Uterus (tissue), 4 donors: Measurements from ENCODE around the gene PCDHB10. TPM values are rescaled to one million over a fixed set of nuclear protein-coding genes. Genes with fewer than 3 reads are reported as not detected.
"Not testable (repeated sequence)": the region's sequence is repeated elsewhere in the genome, so short reads cannot be mapped to it uniquely, and the experiment has no call there.

Experiments used
- DNase-seq, 2 donors: peaks; one replicate each; pipeline ENCODE4 v3.0.0-alpha.2; 2019 to 2020
- H3K27ac ChIP-seq, 2 donors: fragments of 200-600 bp; sonication (generic); 1 replicate in 1 of 2; 2 replicates in 1 of 2; pipeline ENCODE4 v1.5.1; 2016 to 2018
- H3K27me3 ChIP-seq, 2 donors: fragments of 200-600 bp; sonication (generic); one replicate each; pipeline ENCODE4 v1.5.1; 2018 to 2019; ENCODE audit warnings: control low read depth in 1 of 2
- H3K36me3 ChIP-seq, 2 donors: fragments of 200-600 bp; sonication (generic); one replicate each; pipeline ENCODE4 v1.5.1; 2019; ENCODE audit warnings: control low read depth in 1 of 2
- H3K4me1 ChIP-seq, 2 donors: fragments of 200-600 bp; sonication (generic); one replicate each; pipeline ENCODE4 v1.5.1; 2018 to 2019; ENCODE audit warnings: control low read depth in 1 of 2
- H3K4me3 ChIP-seq, 2 donors: fragments of 200-600 bp; sonication (generic); 1 replicate in 1 of 2; 2 replicates in 1 of 2; pipeline ENCODE4 v1.5.1; 2018 to 2019; ENCODE audit warnings: mild to moderate bottlenecking in 1 of 2
- H3K9me3 ChIP-seq, 2 donors: fragments of 200-600 bp; sonication (generic); one replicate each; pipeline ENCODE4 v1.5.1; 2019; ENCODE audit warnings: control low read depth in 1 of 2
- POLR2A ChIP-seq, 2 donors: fragments of 450-650 bp; IDR thresholded peaks; one replicate each; pipeline ENCODE4 v1.6.1; 2016; ENCODE audit warnings: antibody characterized with exemption in 2 of 2, mild to moderate bottlenecking in 1 of 2, moderate library complexity in 1 of 2
- intact Hi-C: fragments of 100-400 bp; cut with DNase I; formaldehyde crosslinking; loops from one replicate; pipeline ENCODE4 v1.15.1; 2023; ENCODE audit warnings: low total_unique reads
- total RNA-seq, 4 donors: library from RNA; depleted of rRNA in 3 of 4; stranded (reverse); fragments of >200 nt in 3 of 4; gene quantifications; one replicate each; pipeline versions ENCODE4 v1.1.0 to v1.2.4, GENCODE V29; 2014 to 2023
- TF ChIP-seq, protein P1 (sequence below), 4 experiments: fragments of 200-600 bp in 2 of 4; fragments of 450-650 bp in 2 of 4; sonication (generic) in 2 of 4; IDR thresholded peaks; one replicate each; pipeline ENCODE4 v1.5.1; 2016 to 2019; ENCODE audit warnings: antibody characterized with exemption in 4 of 4, mild to moderate bottlenecking in 2 of 4, moderate library complexity in 1 of 4
- donor health status: DM: yes; HTN: yes; CAD: no.

Gene PCDHB10
- total RNA-seq, 4 donors from 2014 or later = 2.6 to 8.3 (median 4.7) TPM

DNA sequence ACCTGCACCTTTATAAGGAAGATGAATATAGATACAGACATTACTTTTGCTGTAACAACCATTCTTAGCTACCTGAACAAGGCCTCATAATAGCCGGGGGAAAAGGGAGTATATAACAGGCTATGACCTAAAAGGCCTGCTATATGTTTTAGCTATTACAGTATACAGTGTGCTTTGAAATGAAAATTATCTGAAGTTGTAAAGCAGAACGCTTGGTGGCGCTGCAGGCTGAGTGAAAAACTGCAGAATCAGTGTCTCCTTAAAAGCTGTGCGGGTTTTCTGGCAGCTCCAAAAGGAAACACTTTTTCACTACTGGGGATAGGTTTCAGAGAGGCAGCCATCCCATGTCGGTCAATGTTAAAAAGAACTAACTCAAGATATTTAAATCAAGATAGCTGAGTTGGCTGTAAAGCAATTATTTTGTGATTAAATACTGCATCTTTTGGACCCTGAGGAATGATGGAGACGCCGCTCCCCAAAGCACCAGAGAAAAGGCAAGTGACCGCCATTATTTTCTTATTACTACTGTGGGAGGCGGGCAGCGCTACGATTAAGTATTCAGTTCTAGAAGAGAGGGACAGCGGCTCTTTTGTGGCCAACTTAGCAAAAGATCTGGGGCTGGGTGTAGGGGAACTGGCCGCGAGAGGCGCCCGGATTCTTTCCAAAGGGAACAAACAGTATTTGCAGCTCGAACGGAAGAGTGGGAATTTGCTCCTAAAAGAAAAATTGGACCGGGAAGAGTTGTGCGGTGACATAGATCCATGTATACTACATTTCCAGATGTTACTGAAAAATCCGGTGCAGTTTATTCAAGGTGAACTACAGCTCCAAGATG lies 36.4 kb upstream of the PCDHB10 start:
- Histone ChIP-seq H3K27ac (no peak overlapping the region), H3K9me3 (peaks cover 0 to 53% of the 10 kb centered on the region in 2 donors), H3K4me3 (no peak overlapping the region), H3K27me3 (no peaks in the 10 kb centered on the region), H3K36me3 (no peaks in the 10 kb centered on the region), H3K4me1 (no peaks in the 10 kb centered on the region)
- DNase-seq = no peak
- no peak for TF ChIP-seq POLR2A (IDR thresholded peaks at IDR 0.05)
- TF ChIP-seq, protein P1, sequence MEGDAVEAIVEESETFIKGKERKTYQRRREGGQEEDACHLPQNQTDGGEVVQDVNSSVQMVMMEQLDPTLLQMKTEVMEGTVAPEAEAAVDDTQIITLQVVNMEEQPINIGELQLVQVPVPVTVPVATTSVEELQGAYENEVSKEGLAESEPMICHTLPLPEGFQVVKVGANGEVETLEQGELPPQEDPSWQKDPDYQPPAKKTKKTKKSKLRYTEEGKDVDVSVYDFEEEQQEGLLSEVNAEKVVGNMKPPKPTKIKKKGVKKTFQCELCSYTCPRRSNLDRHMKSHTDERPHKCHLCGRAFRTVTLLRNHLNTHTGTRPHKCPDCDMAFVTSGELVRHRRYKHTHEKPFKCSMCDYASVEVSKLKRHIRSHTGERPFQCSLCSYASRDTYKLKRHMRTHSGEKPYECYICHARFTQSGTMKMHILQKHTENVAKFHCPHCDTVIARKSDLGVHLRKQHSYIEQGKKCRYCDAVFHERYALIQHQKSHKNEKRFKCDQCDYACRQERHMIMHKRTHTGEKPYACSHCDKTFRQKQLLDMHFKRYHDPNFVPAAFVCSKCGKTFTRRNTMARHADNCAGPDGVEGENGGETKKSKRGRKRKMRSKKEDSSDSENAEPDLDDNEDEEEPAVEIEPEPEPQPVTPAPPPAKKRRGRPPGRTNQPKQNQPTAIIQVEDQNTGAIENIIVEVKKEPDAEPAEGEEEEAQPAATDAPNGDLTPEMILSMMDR (IDR thresholded peaks at IDR 0.05) = no peak
- intact Hi-C loops = no loop called here

DNA sequence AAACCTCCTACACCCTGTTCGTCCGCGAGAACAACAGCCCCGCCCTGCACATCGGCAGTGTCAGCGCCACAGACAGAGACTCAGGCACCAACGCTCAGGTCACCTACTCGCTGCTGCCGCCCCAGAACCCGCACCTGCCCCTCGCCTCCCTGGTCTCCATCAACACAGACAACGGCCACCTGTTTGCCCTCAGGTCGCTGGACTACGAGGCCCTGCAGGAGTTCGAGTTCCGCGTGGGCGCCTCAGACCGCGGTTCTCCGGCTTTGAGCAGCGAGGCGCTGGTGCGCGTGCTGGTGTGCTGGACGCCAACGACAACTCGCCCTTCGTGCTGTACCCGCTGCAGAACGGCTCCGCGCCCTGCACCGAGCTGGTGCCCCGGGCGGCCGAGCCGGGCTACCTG lies 34.8 kb upstream of the PCDHB10 start:
- H3K4me3 ChIP-seq, H3K36me3 ChIP-seq, H3K27ac ChIP-seq, DNase-seq, intact Hi-C loops, H3K27me3 ChIP-seq, H3K4me1 ChIP-seq: not testable (repeated sequence)
- H3K9me3 ChIP-seq = peaks cover 0 to 44% of the 10 kb centered on the region in 2 donors

DNA sequence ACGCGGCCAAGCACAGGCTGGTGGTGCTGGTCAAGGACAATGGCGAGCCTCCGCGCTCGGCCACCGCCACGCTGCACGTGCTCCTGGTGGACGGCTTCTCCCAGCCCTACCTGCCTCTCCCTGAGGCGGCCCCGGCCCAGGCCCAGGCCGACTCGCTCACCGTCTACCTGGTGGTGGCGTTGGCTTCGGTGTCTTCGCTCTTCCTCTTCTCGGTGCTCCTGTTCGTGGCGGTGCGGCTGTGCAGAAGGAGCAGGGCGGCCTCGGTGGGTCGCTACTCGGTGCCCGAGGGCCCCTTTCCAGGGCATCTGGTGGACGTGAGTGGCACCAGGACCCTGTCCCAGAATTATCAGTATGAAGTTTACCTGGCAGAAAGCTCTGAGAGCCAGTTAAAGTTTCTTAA lies 34.3 kb upstream of the PCDHB10 start:
- DNase-seq, H3K27me3 ChIP-seq, H3K4me1 ChIP-seq, H3K36me3 ChIP-seq, H3K27ac ChIP-seq, H3K4me3 ChIP-seq, intact Hi-C loops: not testable (repeated sequence)
- H3K9me3 ChIP-seq = peaks cover 0 to 40% of the 10 kb centered on the region in 2 donors

DNA sequence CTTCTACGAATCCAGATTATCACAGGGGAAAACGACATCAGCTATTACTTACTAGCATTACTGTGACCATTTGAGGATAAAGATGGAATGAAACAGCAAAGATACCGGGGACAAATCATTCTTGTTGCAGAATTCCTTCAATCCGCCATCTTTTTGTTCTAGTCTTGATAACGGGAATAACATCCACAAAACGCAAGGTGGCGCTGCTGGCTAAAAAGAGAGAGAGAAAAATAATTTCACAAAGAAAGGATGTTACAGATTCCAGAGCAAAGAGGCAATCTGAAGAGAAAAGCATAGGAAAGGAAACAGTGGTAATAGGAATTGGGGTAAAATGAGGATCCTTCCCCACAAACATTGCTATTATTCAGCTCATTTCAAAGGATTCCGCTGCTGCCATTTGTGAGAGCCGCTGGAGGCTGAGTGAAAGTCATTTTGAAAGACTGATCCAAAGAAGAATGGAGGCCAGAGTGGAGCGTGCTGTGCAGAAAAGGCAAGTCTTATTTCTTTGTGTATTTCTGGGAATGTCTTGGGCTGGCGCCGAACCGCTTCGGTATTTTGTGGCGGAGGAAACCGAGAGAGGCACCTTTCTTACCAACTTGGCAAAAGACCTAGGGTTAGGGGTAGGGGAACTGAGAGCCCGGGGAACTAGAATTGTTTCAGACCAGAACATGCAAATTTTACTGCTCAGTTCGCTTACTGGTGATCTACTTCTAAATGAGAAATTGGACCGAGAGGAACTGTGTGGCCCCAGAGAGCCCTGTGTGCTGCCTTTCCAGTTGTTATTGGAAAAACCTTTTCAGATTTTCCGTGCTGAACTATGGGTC lies 19.6 kb upstream of the PCDHB10 start, which contains the start of gene PCDHB7:
Gene PCDHB7, plus strand, starts transcription at position 264 of the 824 bp plus-strand sequence. Its CDS starts 192 bp downstream, at position 456.
- no peak within 1 kb of the TSS for H3K27ac ChIP-seq

DNA sequence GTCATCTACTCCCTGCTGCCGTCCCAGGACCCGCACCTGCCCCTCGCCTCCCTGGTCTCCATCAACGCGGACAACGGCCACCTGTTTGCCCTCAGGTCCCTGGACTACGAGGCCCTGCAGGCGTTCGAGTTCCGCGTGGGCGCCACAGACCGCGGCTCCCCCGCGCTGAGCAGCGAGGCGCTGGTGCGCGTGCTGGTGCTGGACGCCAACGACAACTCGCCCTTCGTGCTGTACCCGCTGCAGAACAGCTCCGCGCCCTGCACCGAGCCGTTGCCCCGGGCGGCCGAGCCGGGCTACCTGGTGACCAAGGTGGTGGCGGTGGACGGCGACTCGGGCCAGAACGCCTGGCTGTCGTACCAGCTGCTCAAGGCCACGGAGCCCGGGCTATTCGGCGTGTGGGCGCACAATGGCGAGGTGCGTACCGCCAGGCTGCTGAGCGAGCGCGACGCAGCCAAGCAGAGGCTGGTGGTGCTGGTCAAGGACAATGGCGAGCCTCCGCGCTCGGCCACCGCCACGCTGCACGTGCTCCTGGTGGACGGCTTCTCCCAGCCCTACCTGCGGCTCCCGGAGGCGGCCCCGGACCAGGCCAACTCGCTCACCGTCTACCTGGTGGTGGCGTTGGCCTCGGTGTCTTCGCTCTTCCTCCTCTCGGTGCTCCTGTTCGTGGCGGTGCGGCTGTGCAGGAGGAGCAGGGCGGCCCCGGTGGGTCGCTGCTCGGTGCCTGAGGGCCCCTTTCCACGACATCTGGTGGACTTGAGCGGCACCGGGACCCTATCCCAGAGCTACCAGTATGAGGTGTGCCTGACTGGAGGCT lies 17.7 kb upstream of the PCDHB10 start:
- H3K27me3 ChIP-seq, DNase-seq, H3K4me1 ChIP-seq, H3K36me3 ChIP-seq, intact Hi-C loops, H3K4me3 ChIP-seq, H3K27ac ChIP-seq: not testable (repeated sequence)
- peaks cover 3 to 38% of the 10 kb centered on the region in 2 donors for H3K9me3 ChIP-seq

More for the DNA sequence above, 19.6 kb upstream of the PCDHB10 start, which contains the start of gene PCDHB7:
- TF ChIP-seq POLR2A (IDR thresholded peaks at IDR 0.05) = no peak
- TF ChIP-seq, protein P1 (IDR thresholded peaks at IDR 0.05) = peak in 1 of 4 experiments; percentile 25
- H3K9me3 ChIP-seq = peaks cover 3 to 29% of the 10 kb centered on the region in 2 donors
- H3K4me3 ChIP-seq = peak within 1 kb of the TSS in 1 of 2 donors; percentile 5
- no peaks in the 10 kb centered on the region for H3K4me1 ChIP-seq
- peaks cover 0 to 5% of the 10 kb centered on the region in 2 donors for H3K27me3 ChIP-seq
- DNase-seq = peak in 1 of 2 donors; percentile 34
- intact Hi-C loops = no loop called here
- no peaks in the 10 kb centered on the region for H3K36me3 ChIP-seq

DNA sequence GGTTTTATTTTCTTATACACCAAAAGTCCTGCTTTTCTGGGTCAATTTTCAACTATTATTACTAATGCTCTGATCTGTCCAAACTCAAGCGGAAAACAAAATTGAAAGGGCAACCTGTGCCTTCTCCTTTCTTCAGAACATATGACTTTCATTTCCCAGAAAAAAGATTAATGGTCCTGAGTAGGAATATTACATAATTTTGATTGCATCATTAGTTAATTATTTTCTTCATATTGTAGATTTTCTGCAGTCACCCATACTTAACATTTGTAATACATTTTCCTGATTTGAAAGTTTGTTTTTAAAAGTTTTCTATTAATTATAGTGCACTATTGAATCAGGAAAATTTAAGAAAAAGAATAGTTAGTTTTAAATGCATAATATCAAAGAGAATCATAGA lies 16.2 kb upstream of the PCDHB10 start:
- Histone ChIP-seq H3K27me3 (peaks cover 0 to 5% of the 10 kb centered on the region in 2 donors), H3K4me3 (no peak overlapping the region), H3K9me3 (peaks cover 3 to 38% of the 10 kb centered on the region in 2 donors), H3K27ac (no peak overlapping the region), H3K36me3 (no peaks in the 10 kb centered on the region), H3K4me1 (no peaks in the 10 kb centered on the region)
- TF ChIP-seq, protein P1 (IDR thresholded peaks at IDR 0.05) = no peak
- no peak for DNase-seq
- intact Hi-C loops = no loop called here

DNA sequence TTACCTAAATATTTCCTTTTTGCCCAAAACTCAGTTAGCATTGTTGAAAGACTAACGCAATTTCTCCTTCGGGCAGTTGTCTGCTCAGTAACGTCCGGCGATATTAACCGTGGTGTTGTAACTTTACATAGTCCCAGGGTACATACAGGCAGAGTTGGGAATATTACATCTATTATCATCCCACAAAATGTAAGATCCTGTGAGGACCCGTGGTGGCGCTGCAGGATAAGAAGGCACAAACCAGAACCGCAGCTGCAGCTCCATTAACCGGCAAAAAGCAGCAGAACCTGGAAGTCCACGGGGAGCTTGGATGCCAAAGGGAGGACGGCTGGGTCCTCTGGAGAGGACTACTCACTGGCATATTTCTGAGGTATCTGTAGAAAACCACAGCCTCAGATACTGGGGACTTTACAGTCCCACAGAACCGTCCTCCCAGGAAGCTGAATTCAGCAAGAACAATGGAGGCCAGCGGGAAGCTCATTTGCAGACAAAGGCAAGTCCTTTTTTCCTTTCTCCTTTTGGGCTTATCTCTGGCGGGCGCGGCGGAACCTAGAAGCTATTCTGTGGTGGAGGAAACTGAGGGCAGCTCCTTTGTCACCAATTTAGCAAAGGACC lies 14.5 kb upstream of the PCDHB10 start, which contains the start of gene PCDHB8:
Gene PCDHB8, plus strand, starts transcription at position 214 of the 615 bp plus-strand sequence. Its CDS starts 245 bp downstream, at position 459.
- peaks cover 3 to 42% of the 10 kb centered on the region in 2 donors for H3K9me3 ChIP-seq
- H3K27ac ChIP-seq, H3K36me3 ChIP-seq, H3K27me3 ChIP-seq, H3K4me3 ChIP-seq, H3K4me1 ChIP-seq, DNase-seq, intact Hi-C loops: not testable (repeated sequence)

DNA sequence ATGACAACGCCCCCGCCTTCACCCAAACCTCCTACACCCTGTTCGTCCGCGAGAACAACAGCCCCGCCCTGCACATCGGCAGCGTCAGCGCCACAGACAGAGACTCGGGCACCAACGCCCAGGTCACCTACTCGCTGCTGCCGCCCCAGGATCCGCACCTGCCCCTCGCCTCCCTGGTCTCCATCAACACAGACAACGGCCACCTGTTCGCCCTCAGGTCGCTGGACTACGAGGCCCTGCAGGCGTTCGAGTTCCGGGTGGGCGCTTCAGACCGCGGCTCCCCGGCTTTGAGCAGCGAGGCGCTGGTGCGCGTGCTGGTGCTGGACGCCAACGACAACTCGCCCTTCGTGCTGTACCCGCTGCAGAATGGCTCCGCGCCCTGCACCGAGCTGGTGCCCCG lies 12.8 kb upstream of the PCDHB10 start:
- H3K4me1 ChIP-seq, H3K4me3 ChIP-seq, H3K27me3 ChIP-seq, DNase-seq, H3K27ac ChIP-seq, H3K36me3 ChIP-seq, intact Hi-C loops: not testable (repeated sequence)
- peaks cover 3 to 54% of the 10 kb centered on the region in 2 donors for H3K9me3 ChIP-seq
